GM18498 (cell line): ENCODE data around the gene TLN1.

ENCODE experiments used
- ATAC-seq: cut with Tn5 transposase; IDR thresholded peaks from one replicate; pipeline ENCODE4 v1.9.1; 2021; ENCODE audit warnings: mild to moderate bottlenecking, moderate library complexity; ENCODE audit not compliant: unreplicated experiment

The TLN1 gene

GRCh38 chr9:35705836-35706430 is 26.1 kb downstream of the TLN1 start:
- ATAC-seq = no peak

GRCh38 chr9:35705372-35705771 is 26.6 kb downstream of the TLN1 start:
- no peak for ATAC-seq

- ATAC-seq = no peak
Observed at GRCh38 chr9:35703906-35704672, 27.9 kb downstream of the TLN1 start.

GRCh38 chr9:35702696-35703095 is 29.3 kb downstream of the TLN1 start:
- ATAC-seq = no peak

- no peak for ATAC-seq
Observed at GRCh38 chr9:35700942-35701341, 31.1 kb downstream of the TLN1 start.

- no peak for ATAC-seq
Observed at GRCh38 chr9:35700031-35700430, 32.0 kb downstream of the TLN1 start.

GRCh38 chr9:35698231-35698630 is 33.8 kb downstream of the TLN1 start:
- no peak for ATAC-seq

GRCh38 chr9:35697486-35697885 is 34.5 kb downstream of the TLN1 start:
- no peak for ATAC-seq

- peak; percentile 82 for ATAC-seq
Observed at GRCh38 chr9:35696520-35697215, 35.3 kb downstream of the TLN1 start.

- no peak for ATAC-seq
Observed at GRCh38 chr9:35695943-35696401, 36.0 kb downstream of the TLN1 start.

- ATAC-seq = no peak
Observed at GRCh38 chr9:35691757-35692301, 40.2 kb downstream of the TLN1 start.

GRCh38 chr9:35691334-35691650 is 40.7 kb downstream of the TLN1 start:
- no peak for ATAC-seq

- no peak for ATAC-seq
Observed at GRCh38 chr9:35690614-35691333, 41.2 kb downstream of the TLN1 start.

GRCh38 chr9:35690294-35690613 is 41.7 kb downstream of the TLN1 start:
- no peak for ATAC-seq

- no peak for ATAC-seq
Observed at GRCh38 chr9:35689542-35690293, 42.3 kb downstream of the TLN1 start, which contains the start of gene TPM2. Gene TPM2 (minus strand): TSS chr9:35689925. CDS start chr9:35689817, 108 bp downstream.

GRCh38 chr9:35688558-35689541 is 43.1 kb downstream of the TLN1 start:
- ATAC-seq = no peak

GRCh38 chr9:35687972-35688557 is 43.9 kb downstream of the TLN1 start:
- no peak for ATAC-seq

- no peak for ATAC-seq
Observed at GRCh38 chr9:35687306-35687705, 44.7 kb downstream of the TLN1 start.
